AG20443 (cell line): ENCODE results near the gene TIMP3.
"Not testable (repeated sequence)": the region's sequence is repeated elsewhere in the genome, so short reads cannot be mapped to it uniquely, and the experiment has no call there.

ENCODE experiments used
- DNase-seq: peaks from one replicate; pipeline ENCODE4 v3.0.0; 2012; ENCODE audit warnings: low spot score, mixed read lengths

The TIMP3 gene

GRCh38 chr22:32855045-32855756 is 53.7 kb downstream of the TIMP3 start:
- DNase-seq, result no peak

GRCh38 chr22:32858121-32858703 is 56.7 kb downstream of the TIMP3 start:
- no peak for DNase-seq

GRCh38 chr22:32858957-32859356 is 57.5 kb downstream of the TIMP3 start:
- no peak for DNase-seq

DNA sequence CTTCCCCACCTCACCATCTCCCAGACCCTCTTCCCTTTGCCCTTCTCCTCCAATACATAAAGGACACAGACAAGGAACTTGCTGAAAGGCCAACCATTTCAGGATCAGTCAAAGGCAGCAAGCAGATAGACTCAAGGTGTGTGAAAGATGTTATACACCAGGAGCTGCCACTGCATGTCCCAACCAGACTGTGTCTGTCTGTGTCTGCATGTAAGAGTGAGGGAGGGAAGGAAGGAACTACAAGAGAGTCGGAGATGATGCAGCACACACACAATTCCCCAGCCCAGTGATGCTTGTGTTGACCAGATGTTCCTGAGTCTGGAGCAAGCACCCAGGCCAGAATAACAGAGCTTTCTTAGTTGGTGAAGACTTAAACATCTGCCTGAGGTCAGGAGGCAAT is 58.2 kb downstream of the TIMP3 start:
- DNase-seq, result no peak

- DNase-seq, result no peak
Observed at GRCh38 chr22:32861330-32861729, 59.8 kb downstream of the TIMP3 start.

GRCh38 chr22:32862083-32862482 is 60.6 kb downstream of the TIMP3 start:
- DNase-seq, result no peak

DNA sequence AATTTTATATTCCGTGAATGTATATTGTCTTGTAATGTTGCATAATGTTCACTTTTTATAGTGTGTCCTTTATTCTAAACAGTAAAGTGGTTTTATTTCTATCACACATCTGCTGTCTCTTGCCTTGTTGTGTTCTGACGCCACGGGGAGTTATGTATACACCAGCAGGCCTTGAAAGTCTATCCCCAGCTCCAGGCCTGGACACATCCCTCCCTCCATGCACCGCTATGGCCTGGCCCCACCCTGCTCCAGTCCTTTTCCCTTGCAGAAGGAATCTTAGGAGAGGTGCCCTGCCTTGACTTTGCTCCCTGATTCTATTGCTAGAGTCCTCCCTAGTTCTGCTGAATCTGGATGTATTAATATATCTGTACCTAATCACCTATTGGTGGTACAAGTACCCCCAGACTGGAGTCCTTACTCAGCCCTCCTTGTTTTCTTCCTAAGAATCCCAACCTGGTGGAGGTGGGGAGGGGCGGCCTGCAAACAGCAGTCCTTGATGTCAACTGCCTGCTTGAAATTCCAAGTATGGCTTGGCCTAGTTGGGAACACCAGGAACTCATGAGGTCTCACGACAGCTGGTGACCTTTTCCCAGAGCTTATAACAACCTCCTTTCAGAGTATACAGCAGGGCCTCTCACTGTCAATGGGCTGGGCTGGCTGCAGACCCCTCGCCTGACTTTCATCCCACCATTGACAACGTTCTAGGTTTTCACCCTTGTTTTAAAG is 61.6 kb downstream of the TIMP3 start:
- no peak for DNase-seq

DNA sequence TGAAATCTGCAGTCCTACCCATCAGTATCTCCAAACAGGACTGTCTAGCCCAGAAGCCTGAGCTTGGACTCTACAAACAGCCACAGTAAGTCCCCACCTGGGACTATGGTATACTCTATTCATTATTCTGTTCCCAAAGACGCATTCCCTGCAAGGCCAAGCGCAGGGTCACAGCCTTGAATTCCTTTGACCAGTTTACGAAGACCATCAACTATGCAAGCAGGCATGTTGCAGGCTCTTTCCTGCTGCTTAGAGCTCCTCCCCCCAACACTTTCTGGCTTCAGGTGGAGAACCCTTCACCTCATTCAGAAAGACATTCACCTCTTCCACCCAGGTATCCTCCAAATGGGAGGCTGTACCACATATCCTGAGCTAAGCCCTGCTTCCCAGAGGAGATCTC is 62.5 kb downstream of the TIMP3 start:
- DNase-seq, result no peak

DNA sequence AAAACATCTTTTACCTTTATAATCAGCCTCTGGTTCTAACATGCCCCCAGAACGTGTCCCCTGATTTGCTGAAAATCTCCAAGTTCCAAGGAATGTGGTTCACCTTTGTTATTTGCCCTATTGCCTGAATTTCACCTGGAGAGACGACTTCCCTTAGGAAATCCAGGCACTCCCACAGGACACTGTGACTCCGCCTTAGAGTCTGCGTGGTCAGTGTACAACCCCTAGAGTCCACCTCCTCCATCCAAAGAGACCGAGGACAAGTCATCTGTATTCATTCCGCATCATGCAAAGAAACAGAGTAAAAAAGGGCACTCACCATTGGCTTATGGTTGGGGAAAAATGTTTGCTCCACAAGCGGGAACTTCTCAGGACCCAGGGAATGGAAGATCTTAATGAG is 63.1 kb downstream of the TIMP3 start:
- no peak for DNase-seq

DNA sequence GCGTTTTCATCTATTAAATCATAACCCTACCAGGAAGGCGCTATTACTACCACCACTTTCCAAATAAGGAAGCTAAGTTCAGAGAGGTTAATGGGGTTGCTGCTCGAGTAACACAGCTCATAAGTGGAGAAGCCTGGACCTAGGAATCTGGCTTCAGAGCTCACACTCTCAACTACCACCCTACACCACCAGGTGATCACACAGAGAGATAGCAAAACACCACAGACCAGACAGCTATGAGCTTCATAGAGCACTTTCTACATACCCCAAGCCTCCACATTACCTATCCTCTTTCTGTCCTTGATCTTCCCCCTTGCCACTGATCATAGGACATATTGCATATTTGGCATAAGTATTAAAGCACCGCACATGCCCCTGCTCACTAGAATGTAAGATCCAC is 65.4 kb downstream of the TIMP3 start:
- no peak for DNase-seq

- no peak for DNase-seq
Observed at GRCh38 chr22:32868946-32869345, 67.4 kb downstream of the TIMP3 start.

GRCh38 chr22:32870474-32870873 is 69.0 kb downstream of the TIMP3 start:
- no peak for DNase-seq

- not testable (repeated sequence) for DNase-seq
Observed at GRCh38 chr22:32873604-32874003, 72.1 kb downstream of the TIMP3 start.

- DNase-seq, result no peak
Observed at GRCh38 chr22:32874385-32874784, 72.9 kb downstream of the TIMP3 start.

- DNase-seq, result no peak
Observed at GRCh38 chr22:32874976-32875375, 73.5 kb downstream of the TIMP3 start.

- no peak for DNase-seq
Observed at GRCh38 chr22:32876516-32876915, 75.0 kb downstream of the TIMP3 start.

- no peak for DNase-seq
Observed at GRCh38 chr22:32877196-32877595, 75.7 kb downstream of the TIMP3 start.

- no peak for DNase-seq
Observed at GRCh38 chr22:32879550-32879949, 78.0 kb downstream of the TIMP3 start.

GRCh38 chr22:32880061-32880460 is 78.6 kb downstream of the TIMP3 start:
- no peak for DNase-seq

- DNase-seq, result no peak
Observed at GRCh38 chr22:32880505-32880892, 79.0 kb downstream of the TIMP3 start.

GRCh38 chr22:32880893-32881596 is 79.5 kb downstream of the TIMP3 start:
- no peak for DNase-seq

DNA sequence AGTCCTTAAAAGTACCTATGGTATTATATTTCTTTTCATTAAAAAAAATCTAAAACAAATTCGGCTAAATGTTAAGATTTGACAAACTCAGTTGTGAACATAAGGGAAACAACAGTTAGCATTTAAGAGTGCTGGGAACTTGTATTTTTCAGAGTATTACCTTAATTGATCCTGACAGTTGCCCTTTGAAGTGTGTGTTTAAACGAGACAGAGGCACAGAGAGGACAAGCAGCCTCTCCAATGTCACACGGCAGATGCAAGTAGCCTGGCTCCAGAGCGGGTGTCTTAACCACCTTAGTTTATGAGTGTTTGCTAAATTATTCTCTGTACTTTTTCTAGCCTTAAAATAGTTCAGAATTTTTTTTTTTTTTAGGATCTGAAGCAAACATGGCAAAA is 80.9 kb downstream of the TIMP3 start:
- no peak for DNase-seq
